ENCODE results near the gene KLLN.
"Not testable (repeated sequence)": the region's sequence is repeated elsewhere in the genome, so short reads cannot be mapped to it uniquely, and the experiment has no call there.

Gene KLLN

GRCh38 chr10:87841186-87841585 is 22.1 kb downstream of the KLLN start:
- TF ChIP-seq, protein P1, sequence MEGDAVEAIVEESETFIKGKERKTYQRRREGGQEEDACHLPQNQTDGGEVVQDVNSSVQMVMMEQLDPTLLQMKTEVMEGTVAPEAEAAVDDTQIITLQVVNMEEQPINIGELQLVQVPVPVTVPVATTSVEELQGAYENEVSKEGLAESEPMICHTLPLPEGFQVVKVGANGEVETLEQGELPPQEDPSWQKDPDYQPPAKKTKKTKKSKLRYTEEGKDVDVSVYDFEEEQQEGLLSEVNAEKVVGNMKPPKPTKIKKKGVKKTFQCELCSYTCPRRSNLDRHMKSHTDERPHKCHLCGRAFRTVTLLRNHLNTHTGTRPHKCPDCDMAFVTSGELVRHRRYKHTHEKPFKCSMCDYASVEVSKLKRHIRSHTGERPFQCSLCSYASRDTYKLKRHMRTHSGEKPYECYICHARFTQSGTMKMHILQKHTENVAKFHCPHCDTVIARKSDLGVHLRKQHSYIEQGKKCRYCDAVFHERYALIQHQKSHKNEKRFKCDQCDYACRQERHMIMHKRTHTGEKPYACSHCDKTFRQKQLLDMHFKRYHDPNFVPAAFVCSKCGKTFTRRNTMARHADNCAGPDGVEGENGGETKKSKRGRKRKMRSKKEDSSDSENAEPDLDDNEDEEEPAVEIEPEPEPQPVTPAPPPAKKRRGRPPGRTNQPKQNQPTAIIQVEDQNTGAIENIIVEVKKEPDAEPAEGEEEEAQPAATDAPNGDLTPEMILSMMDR (IDR thresholded peaks at IDR 0.05; ENCODE audit: low read depth, low read length), result no peak
- no peak overlapping the region for H3K4me3 ChIP-seq (replicated peaks in 1 of 2; ENCODE audit: low read depth in 2 of 2, low read length in 2 of 2)
- DNase-seq (ENCODE audit: low read depth in 2 of 2), result peak in 1 of 2 donors; percentile 29

DNA sequence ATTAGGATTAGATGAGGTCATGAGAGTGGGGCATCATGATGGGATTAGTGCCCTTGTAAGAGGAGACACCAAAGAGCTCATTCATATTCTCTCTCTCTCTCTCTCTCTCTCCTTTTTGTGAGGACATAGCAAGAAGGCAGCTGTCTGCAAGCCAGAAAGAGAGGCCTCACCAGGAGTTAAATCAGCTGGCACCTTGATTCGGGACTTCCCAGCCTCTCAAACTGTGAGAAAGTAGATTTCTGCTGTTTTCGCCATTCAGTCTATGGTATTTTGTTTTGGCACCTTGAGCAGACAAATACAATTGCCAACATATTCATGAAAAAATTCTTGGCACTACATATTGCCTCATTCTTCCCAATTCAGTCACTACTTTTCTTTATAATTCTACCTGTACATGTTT is 24.7 kb downstream of the KLLN start:
- DNase-seq (ENCODE audit: low read depth in 2 of 2), result peak; percentile 12 to 31
- TF ChIP-seq, protein P1 (IDR thresholded peaks at IDR 0.05; ENCODE audit: low read depth, low read length), result no peak
- no peak overlapping the region for H3K4me3 ChIP-seq (replicated peaks in 1 of 2; ENCODE audit: low read depth in 2 of 2, low read length in 2 of 2)

- no peak overlapping the region for H3K4me3 ChIP-seq (replicated peaks in 1 of 2; ENCODE audit: low read depth in 2 of 2, low read length in 2 of 2)
- DNase-seq (ENCODE audit: low read depth in 2 of 2), result no peak
- TF ChIP-seq, protein P1 (IDR thresholded peaks at IDR 0.05; ENCODE audit: low read depth, low read length), result no peak
Measured at GRCh38 chr10:87837445-87837844, 25.9 kb downstream of the KLLN start.

DNA sequence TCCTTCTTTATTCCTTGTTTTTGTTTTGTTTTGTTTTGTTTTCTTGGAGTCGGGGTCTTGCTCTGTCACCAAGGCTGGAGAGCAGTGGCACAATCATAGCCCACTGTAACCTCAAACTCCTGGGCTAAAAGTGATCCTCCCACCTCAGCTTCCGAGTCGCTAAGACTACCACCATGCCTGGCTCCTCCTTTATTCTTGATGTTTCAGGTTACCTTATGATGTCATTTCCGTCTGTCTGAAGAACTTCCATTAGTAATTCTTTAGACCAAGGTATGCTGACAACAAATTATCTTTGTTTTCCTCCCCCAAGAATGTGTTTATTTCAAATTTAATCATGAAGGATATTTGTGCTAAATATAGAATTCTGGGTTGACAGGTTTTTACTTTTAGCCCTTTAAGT is 27.2 kb downstream of the KLLN start:
- no peak for DNase-seq (ENCODE audit: low read depth in 2 of 2)
- TF ChIP-seq, protein P1 (IDR thresholded peaks at IDR 0.05; ENCODE audit: low read depth, low read length), result no peak
- H3K4me3 ChIP-seq (replicated peaks in 1 of 2; ENCODE audit: low read depth in 2 of 2, low read length in 2 of 2), result no peak overlapping the region

GRCh38 chr10:87829986-87830729 is 33.2 kb downstream of the KLLN start:
- TF ChIP-seq, protein P1 (IDR thresholded peaks at IDR 0.05; ENCODE audit: low read depth, low read length), result no peak
- no peak for DNase-seq (ENCODE audit: low read depth in 2 of 2)
- no peak overlapping the region for H3K4me3 ChIP-seq (replicated peaks in 1 of 2; ENCODE audit: low read depth in 2 of 2, low read length in 2 of 2)

- not testable (repeated sequence) for H3K4me3 ChIP-seq (replicated peaks in 1 of 2; ENCODE audit: low read depth in 2 of 2, low read length in 2 of 2); DNase-seq (ENCODE audit: low read depth in 2 of 2)
Measured at GRCh38 chr10:87829051-87829450, 34.3 kb downstream of the KLLN start.

DNA sequence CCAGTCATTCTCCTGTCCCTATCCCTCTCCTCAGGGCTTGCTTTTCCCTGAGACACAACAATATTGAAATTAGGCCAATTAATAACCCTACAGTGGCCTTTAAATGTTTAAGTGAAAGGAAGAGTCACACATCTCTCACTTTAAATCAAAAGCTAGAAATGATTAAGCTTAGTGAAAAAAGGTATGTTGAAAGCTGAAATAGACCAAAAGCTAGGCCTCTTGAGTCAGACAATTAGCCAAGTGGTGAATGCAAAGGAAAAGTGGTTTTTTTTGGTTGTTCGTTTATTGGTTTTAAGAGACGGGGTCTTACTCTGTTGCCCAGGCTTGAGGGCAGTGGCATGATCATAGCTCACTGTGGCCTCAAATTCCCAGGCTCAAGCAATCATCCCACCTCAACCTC is 35.7 kb downstream of the KLLN start:
- TF ChIP-seq, protein P1 (IDR thresholded peaks at IDR 0.05; ENCODE audit: low read depth, low read length), result no peak
- no peak overlapping the region for H3K4me3 ChIP-seq (replicated peaks in 1 of 2; ENCODE audit: low read depth in 2 of 2, low read length in 2 of 2)
- DNase-seq (ENCODE audit: low read depth in 2 of 2), result no peak

Measured in cardiac fibroblast (primary cell).